HepG2 (cell line): Measurements from ENCODE around the gene SFXN5. TPM values are rescaled to one million over a fixed set of nuclear protein-coding genes. Genes with fewer than 3 reads are reported as not detected.

Experiments used
- ATAC-seq: fragments of 200-7000 bp; cut with Tn5 transposase; 3 replicates; pipeline ENCODE4 v1.9.1; 2020; ENCODE audit warnings: mild to moderate bottlenecking, moderate library complexity
- BruUV-seq: library from RNA; stranded (reverse); fragments of 400-500 nt; replicated peaks from 2 replicates; lab custom pipeline; 2021; lab: Mats Ljungman, UMichigan
- CTCF ChIA-PET: fragments of 300-600 bp; formaldehyde crosslinking; extraction: SDS; loops from one replicate; lab custom pipeline; 2021; ENCODE audit warnings: low total read pairs, inconsistent platforms, low intra/inter-chr PET ratio; lab: Yijun Ruan, JAX
- POLR2A ChIA-PET: fragments of 350-600 bp; sonication (Branson Sonifier 250); formaldehyde crosslinking; loops from one replicate; lab custom pipeline; 2020; ENCODE audit warnings: antibody characterized with exemption, inconsistent platforms; lab: Yijun Ruan, JAX
- DNase-seq: peaks from one replicate; pipeline ENCODE4 v3.0.0-alpha.2; 2015; ENCODE audit warnings: low spot score
- FAIRE-seq: peaks from 3 replicates; lab custom pipeline; 2011; peaks lifted over from hg19 to GRCh38; lab: Jason Lieb, UNC
- H2AFZ ChIP-seq: one replicate; pipeline ENCODE4 v1.6.1; 2011; ENCODE audit warnings: low read length, inconsistent platforms
- H3K27ac ChIP-seq: fragments of 300-600 bp; 3 replicates; pipeline ENCODE4 v1.8.0; 2011; ENCODE audit warnings: mixed run types, mild to moderate bottlenecking, mixed read lengths, low read length, inconsistent platforms; ENCODE audit not compliant: insufficient read depth; ENCODE audit errors: extremely low read length
- H3K27me3 ChIP-seq, 2 experiments: fragments of 200-600 bp in 1 of 2; 2 replicates in 1 of 2; 3 replicates in 1 of 2; pipeline versions ENCODE4 v1.6.0 to v1.8.0; 2011; ENCODE audit warnings: low read length in 2 of 2, mild to moderate bottlenecking in 2 of 2, moderate library complexity in 2 of 2, inconsistent platforms in 1 of 2; ENCODE audit not compliant: insufficient read depth in 2 of 2, control insufficient read depth in 1 of 2
- H3K36me3 ChIP-seq, 2 experiments: fragments of 200-600 bp in 1 of 2; replicated peaks in 1 of 2; 2 replicates in 1 of 2; 3 replicates in 1 of 2; pipeline versions ENCODE4 v1.5.1 to v1.8.0; 2011; ENCODE audit warnings: low read length in 2 of 2, inconsistent platforms in 1 of 2; ENCODE audit not compliant: insufficient read depth in 2 of 2, control insufficient read depth in 1 of 2
- H3K4me1 ChIP-seq: 2 replicates; pipeline ENCODE4 v1.5.1; 2012; ENCODE audit warnings: low read length, inconsistent platforms; ENCODE audit not compliant: insufficient read depth
- H3K4me2 ChIP-seq: 2 replicates; pipeline ENCODE4 v1.6.0; 2011; ENCODE audit warnings: low read depth, low read length, inconsistent platforms
- H3K4me3 ChIP-seq, 3 experiments: fragments of 200-600 bp in 1 of 3; sonication (generic), shearing (Covaris generic) in 1 of 3; replicated peaks in 1 of 3; 2 replicates each; pipeline ENCODE4 v1.5.1; 2011 to 2016; ENCODE audit warnings: low read length in 3 of 3, inconsistent platforms in 2 of 3, low read depth in 2 of 3, mild to moderate bottlenecking in 2 of 3, control low read depth in 1 of 3, mixed read lengths in 1 of 3; ENCODE audit not compliant: insufficient read depth in 1 of 3
- H3K79me2 ChIP-seq: one replicate; pipeline ENCODE4 v1.6.1; 2011; ENCODE audit warnings: low read length, inconsistent platforms; ENCODE audit not compliant: insufficient read depth
- H3K9ac ChIP-seq: 2 replicates; pipeline ENCODE4 v1.6.0; 2011; ENCODE audit warnings: mild to moderate bottlenecking, low read depth, low read length, inconsistent platforms; ENCODE audit not compliant: insufficient read depth
- H3K9me3 ChIP-seq: 2 replicates; pipeline ENCODE4 v1.5.1; 2012; ENCODE audit warnings: mild to moderate bottlenecking, low read length
- H4K20me1 ChIP-seq: 2 replicates; pipeline ENCODE4 v1.6.0; 2011; ENCODE audit warnings: inconsistent platforms, mild to moderate bottlenecking, low read length, moderate library complexity; ENCODE audit not compliant: insufficient read depth
- CAMTA2 ChIP-seq: sonication (generic); formaldehyde crosslinking; IDR thresholded peaks from 2 replicates; pipeline ENCODE4 v1.4.0; 2020; ENCODE audit warnings: mild to moderate bottlenecking, missing genetic modification reagents, borderline replicate concordance
- FOSL2 ChIP-seq: sonication (generic); formaldehyde crosslinking; IDR thresholded peaks from 2 replicates; pipeline ENCODE4 v1.4.0; 2020; ENCODE audit warnings: missing genetic modification reagents
- RARA ChIP-seq: IDR thresholded peaks from 2 replicates; pipeline ENCODE4 v1.6.1; 2016; ENCODE audit warnings: missing genetic modification reagents, missing compliant biosample characterization
- SAP130 ChIP-seq: IDR thresholded peaks from 2 replicates; pipeline ENCODE4 v1.6.1; 2016; ENCODE audit warnings: low read depth
- ZNF430 ChIP-seq: sonication (generic); formaldehyde crosslinking; IDR thresholded peaks from 2 replicates; pipeline ENCODE4 v1.9.0; 2021; ENCODE audit warnings: mild to moderate bottlenecking, missing genetic modification reagents
- ZNF761 ChIP-seq: sonication (generic); formaldehyde crosslinking; conservative IDR thresholded peaks from 2 replicates; pipeline ENCODE4 v1.4.0; 2020; ENCODE audit warnings: mild to moderate bottlenecking, missing genetic modification reagents
- ZNF768 ChIP-seq: sonication (generic); formaldehyde crosslinking; IDR thresholded peaks from 2 replicates; pipeline ENCODE4 v1.4.0; 2020; ENCODE audit warnings: missing genetic modification reagents
- ZNF772 ChIP-seq: sonication (generic); formaldehyde crosslinking; IDR thresholded peaks from 2 replicates; pipeline ENCODE4 v1.5.0; 2020; ENCODE audit warnings: mild to moderate bottlenecking, missing genetic modification reagents
- ZNF776 ChIP-seq: sonication (generic); formaldehyde crosslinking; IDR thresholded peaks from 2 replicates; pipeline ENCODE4 v1.4.0; 2020; ENCODE audit warnings: mild to moderate bottlenecking, missing genetic modification reagents
- WGBS: methylation state at CpG from one replicate; pipeline ENCODE4 v1.1.6; 2017; ENCODE audit warnings: low lambda C conversion rate; 5-methylcytosine and 5-hydroxymethylcytosine counted together
- in situ Hi-C: cut with HindIII; loops from 2 replicates; pipeline ENCODE4 v1.10.0; 2017; ENCODE audit warnings: low pct_unique_long_range_greater_than_20kb; ENCODE audit not compliant: extremely low pct_ligation_motif_present
- intact Hi-C: fragments of 100-400 bp; cut with micrococcal nuclease; formaldehyde crosslinking; loops from one replicate; pipeline ENCODE4 v1.10.0; 2022; ENCODE audit not compliant: unreplicated experiment
- polyA plus RNA-seq, 8 experiments: library from polyadenylated mRNA; depleted of rRNA in 3 of 8; stranded (reverse) in 7 of 8; unstranded in 1 of 8; fragments of >200 nt; fragmentation: Illumina TruSeq in 4 of 8; extraction: Trizol in 4 of 8; gene quantifications; 2 replicates each; pipeline versions ENCODE4 v1.2.1 to v1.2.3, GENCODE V29; 2011 to 2016; ENCODE audit warnings: low read depth in 4 of 8, missing spikeins in 1 of 8, mixed read lengths in 1 of 8; ENCODE audit not compliant: insufficient read depth in 1 of 8
- total RNA-seq, 5 experiments: library from RNA; depleted of rRNA; stranded (reverse); fragments of >200 nt; fragmentation: Illumina TruSeq; extraction: Trizol; gene quantifications; 2 replicates each; pipeline ENCODE4 v1.2.3, GENCODE V29; 2016; ENCODE audit warnings: low read depth in 1 of 5
- TF ChIP-seq, protein P1 (sequence below): sonication (generic); formaldehyde crosslinking; IDR thresholded peaks from 2 replicates; pipeline ENCODE4 v1.5.0; 2020; ENCODE audit warnings: mild to moderate bottlenecking, missing genetic modification reagents
- TF ChIP-seq, protein P2 (sequence below): sonication (generic); formaldehyde crosslinking; IDR thresholded peaks from 2 replicates; pipeline ENCODE4 v1.8.0; 2022; ENCODE audit warnings: mild to moderate bottlenecking, missing genetic modification reagents, moderate library complexity

Gene SFXN5
- total and polyA plus RNA-seq, 2 of the 13 experiments (the other 11 are each of a cell fraction or from before 2014, with no cell fraction given) = 34.9 to 37.4 TPM

DNA sequence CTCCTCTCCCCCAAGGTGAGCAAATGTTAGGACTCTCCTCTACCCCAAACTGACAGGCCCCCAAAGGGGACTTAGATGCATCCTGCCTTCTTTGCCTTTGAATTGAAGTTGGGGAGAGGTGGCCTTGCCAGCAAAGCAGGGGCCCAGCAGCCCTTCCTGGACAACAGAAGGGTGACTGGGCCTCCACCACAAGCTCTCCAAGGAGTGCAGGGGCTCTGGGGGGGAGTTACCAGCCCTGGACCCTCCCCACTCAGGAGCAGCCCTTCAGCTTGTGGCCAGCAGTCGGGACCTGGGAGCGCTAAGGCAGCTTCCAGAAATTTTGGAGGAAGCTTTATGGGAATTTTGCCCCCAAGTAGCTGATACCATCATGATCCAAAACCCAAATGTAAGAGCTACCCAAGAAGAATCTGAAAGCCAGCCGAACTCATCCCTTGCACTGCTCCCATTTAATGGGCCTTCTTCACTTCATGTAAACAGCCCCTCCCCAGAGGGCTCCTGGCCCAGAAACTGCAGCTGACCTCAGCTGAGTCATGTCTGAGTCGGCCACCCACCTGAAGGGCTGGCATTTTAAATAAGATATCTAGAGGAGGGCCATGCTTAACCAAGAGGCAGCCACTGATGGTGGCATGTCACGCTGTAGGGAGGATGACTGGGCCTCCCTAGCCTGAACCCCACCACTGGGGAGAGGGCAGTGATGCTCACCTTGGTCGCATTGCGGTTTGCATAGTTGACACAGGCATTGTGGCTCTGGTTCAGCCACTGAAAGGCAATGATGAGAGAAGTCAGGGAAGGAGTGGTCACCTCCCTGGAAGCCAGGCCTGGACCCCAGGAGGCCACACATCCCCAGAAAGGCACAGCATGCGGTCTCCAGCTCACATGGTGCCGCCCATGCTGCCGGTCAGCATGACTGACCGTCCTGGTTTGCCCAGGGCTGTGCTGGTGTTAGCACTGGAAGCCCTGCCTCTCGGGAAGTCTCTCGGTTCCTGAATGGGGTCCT lies 71.5 kb downstream of the SFXN5 start:
- intact Hi-C loops (loop anchor here (2.0 kb wide), 1 partner anchor 71 kb away; the partner anchor contains the start of gene SFXN5), in situ Hi-C loops (no loop called here)
- no peak overlapping the region for H2AFZ ChIP-seq
- peaks cover 27% of the 10 kb centered on the region for H3K4me1 ChIP-seq
- TF ChIP-seq, protein P1, sequence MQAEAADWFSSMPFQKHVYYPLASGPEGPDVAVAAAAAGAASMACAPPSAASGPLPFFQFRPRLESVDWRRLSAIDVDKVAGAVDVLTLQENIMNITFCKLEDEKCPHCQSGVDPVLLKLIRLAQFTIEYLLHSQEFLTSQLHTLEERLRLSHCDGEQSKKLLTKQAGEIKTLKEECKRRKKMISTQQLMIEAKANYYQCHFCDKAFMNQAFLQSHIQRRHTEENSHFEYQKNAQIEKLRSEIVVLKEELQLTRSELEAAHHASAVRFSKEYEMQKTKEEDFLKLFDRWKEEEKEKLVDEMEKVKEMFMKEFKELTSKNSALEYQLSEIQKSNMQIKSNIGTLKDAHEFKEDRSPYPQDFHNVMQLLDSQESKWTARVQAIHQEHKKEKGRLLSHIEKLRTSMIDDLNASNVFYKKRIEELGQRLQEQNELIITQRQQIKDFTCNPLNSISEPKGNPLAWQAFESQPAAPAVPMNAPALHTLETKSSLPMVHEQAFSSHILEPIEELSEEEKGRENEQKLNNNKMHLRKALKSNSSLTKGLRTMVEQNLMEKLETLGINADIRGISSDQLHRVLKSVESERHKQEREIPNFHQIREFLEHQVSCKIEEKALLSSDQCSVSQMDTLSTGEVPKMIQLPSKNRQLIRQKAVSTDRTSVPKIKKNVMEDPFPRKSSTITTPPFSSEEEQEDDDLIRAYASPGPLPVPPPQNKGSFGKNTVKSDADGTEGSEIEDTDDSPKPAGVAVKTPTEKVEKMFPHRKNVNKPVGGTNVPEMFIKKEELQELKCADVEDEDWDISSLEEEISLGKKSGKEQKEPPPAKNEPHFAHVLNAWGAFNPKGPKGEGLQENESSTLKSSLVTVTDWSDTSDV (CRISPR knock-in tag) = 0 out of 2 replicates have a peak, but pooled peaks have one; percentile 64
- TF ChIP-seq, protein P2, sequence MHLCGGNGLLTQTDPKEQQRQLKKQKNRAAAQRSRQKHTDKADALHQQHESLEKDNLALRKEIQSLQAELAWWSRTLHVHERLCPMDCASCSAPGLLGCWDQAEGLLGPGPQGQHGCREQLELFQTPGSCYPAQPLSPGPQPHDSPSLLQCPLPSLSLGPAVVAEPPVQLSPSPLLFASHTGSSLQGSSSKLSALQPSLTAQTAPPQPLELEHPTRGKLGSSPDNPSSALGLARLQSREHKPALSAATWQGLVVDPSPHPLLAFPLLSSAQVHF (CRISPR knock-in tag) = no peak
- TF ChIP-seq RARA (CRISPR knock-in tag) (peak; percentile 9; the same call in 1 of the 2 replicates), ZNF768 (peak; percentile 24; the same call in 1 of the 2 replicates), SAP130 (CRISPR knock-in tag) (peak; percentile 36; the same call in 1 of the 2 replicates), ZNF430 (CRISPR knock-in tag) (no peak), ZNF776 (CRISPR knock-in tag) (0 out of 2 replicates have a peak, but pooled peaks have one; percentile 20), ZNF761 (CRISPR knock-in tag) (peak; percentile 32; the same call in 1 of the 2 replicates), ZNF772 (CRISPR knock-in tag) (0 out of 2 replicates have a peak, but pooled peaks have one; percentile 17), CAMTA2 (0 out of 2 replicates have a peak, but pooled peaks have one; percentile 16), FOSL2 (peak; percentile 50; the same call in 1 of the 2 replicates)
- peak overlapping the region; percentile 73 for H3K27ac ChIP-seq
- ChIA-PET CTCF (interaction anchor here (1.0 kb wide), 1 partner anchor 32 kb away, joined by 3 read pairs; no protein-coding TSS in a partner anchor), POLR2A (interaction anchor here (0.6 to 3.0 kb wide), 10 partner anchors 8 to 92 kb away, joined by 3 to 13 read pairs (median 7); partner anchors contain the start of gene SFXN5)
- no peak; the same call in 2 of the 3 replicates for ATAC-seq
- BruUV-seq = no TSS peak
- 94% methylated on average over 11 of the region's 13 CpGs for WGBS
- no peak overlapping the region; the same call in 1 of the 2 replicates for H3K4me2 ChIP-seq
- H3K9ac ChIP-seq = no peak overlapping the region
- DNase-seq = no peak
- no peaks in the 10 kb centered on the region for H3K9me3 ChIP-seq
- H3K79me2 ChIP-seq = no peaks in the 10 kb centered on the region
- no peak for FAIRE-seq
- H3K27me3 ChIP-seq = no peaks in the 10 kb centered on the region
- H3K4me3 ChIP-seq = no peak overlapping the region
- H4K20me1 ChIP-seq = no peaks in the 10 kb centered on the region
- peaks cover 4 to 15% of the 10 kb centered on the region in 2 experiments; a peak in 3 of 5 replicates for H3K36me3 ChIP-seq
